Hepatocyte (in vitro differentiated cells): ENCODE measurements around the gene TARM1. TPM values are rescaled to one million over a fixed set of nuclear protein-coding genes. Genes with fewer than 3 reads are reported as not detected.

Experiments used
- DNase-seq: peaks from one replicate; pipeline ENCODE4 v3.0.0-alpha.2; 2016; ENCODE audit warnings: low spot score
- H2AFZ ChIP-seq: fragments of 200-600 bp; sonication (generic); 2 replicates; pipeline ENCODE4 v1.6.0; 2016; ENCODE audit warnings: antibody characterized with exemption, mild to moderate bottlenecking
- H3K27ac ChIP-seq: fragments of 200-600 bp; sonication (generic); 2 replicates; pipeline ENCODE4 v1.5.1; 2016; ENCODE audit warnings: mild to moderate bottlenecking
- H3K27me3 ChIP-seq: fragments of 200-600 bp; sonication (generic); 2 replicates; pipeline ENCODE4 v1.6.1; 2016
- H3K36me3 ChIP-seq: fragments of 200-600 bp; sonication (generic); replicated peaks from 2 replicates; pipeline ENCODE4 v1.5.1; 2016; ENCODE audit warnings: low read depth; ENCODE audit not compliant: insufficient read depth
- H3K4me1 ChIP-seq: fragments of 200-600 bp; sonication (generic); 2 replicates; pipeline ENCODE4 v1.5.1; 2016; ENCODE audit warnings: mild to moderate bottlenecking, moderate library complexity; ENCODE audit not compliant: insufficient read depth
- H3K4me2 ChIP-seq: fragments of 200-600 bp; sonication (generic); 2 replicates; pipeline ENCODE4 v1.6.0; 2016
- H3K4me3 ChIP-seq: fragments of 200-600 bp; sonication (generic); 2 replicates; pipeline ENCODE4 v1.5.1; 2016; ENCODE audit warnings: mild to moderate bottlenecking
- H3K79me2 ChIP-seq: fragments of 200-600 bp; sonication (generic); 2 replicates; pipeline ENCODE4 v1.6.0; 2017; ENCODE audit warnings: mild to moderate bottlenecking
- H3K9me2 ChIP-seq: fragments of 200-600 bp; sonication (generic); replicated peaks from 2 replicates; pipeline ENCODE4 v1.6.0; 2017; ENCODE audit warnings: mild to moderate bottlenecking; ENCODE audit not compliant: insufficient read depth
- H3K9me3 ChIP-seq: fragments of 200-600 bp; sonication (generic); 2 replicates; pipeline ENCODE4 v1.5.1; 2016; ENCODE audit warnings: low read depth, mild to moderate bottlenecking
- H4K20me1 ChIP-seq: fragments of 200-600 bp; sonication (generic); 2 replicates; pipeline ENCODE4 v1.6.0; 2016; ENCODE audit warnings: mild to moderate bottlenecking; ENCODE audit not compliant: insufficient read depth, poor library complexity, severe bottlenecking
- CTCF ChIP-seq: fragments of 200-600 bp; sonication (generic); IDR thresholded peaks from 2 replicates; pipeline ENCODE4 v1.5.1; 2016; ENCODE audit warnings: antibody characterized with exemption, mild to moderate bottlenecking; ENCODE audit not compliant: poor library complexity
- EZH2 ChIP-seq: fragments of 200-600 bp; sonication (generic); IDR thresholded peaks from 2 replicates; pipeline ENCODE4 v1.6.1; 2016; ENCODE audit warnings: antibody characterized with exemption, mild to moderate bottlenecking, borderline replicate concordance
- EZH2phosphoT487 ChIP-seq: fragments of 200-600 bp; sonication (generic); IDR thresholded peaks from one replicate; pipeline ENCODE4 v1.6.1; 2018; ENCODE audit warnings: antibody characterized with exemption, mild to moderate bottlenecking, low read depth, moderate library complexity; ENCODE audit not compliant: unreplicated experiment, severe bottlenecking
- WGBS: methylation state at CpG from one replicate; pipeline ENCODE4 v1.1.6; 2016; ENCODE audit warnings: low lambda C conversion rate; ENCODE audit errors: missing lambda C conversion rate; 5-methylcytosine and 5-hydroxymethylcytosine counted together
- polyA plus RNA-seq: library from polyadenylated mRNA; unstranded; fragments of >200 nt; fragmentation: Nextera tagmentation; extraction: Ambion mirVana; gene quantifications from 2 replicates; pipeline ENCODE4 v1.2.1, GENCODE V29; 2016
- total RNA-seq: library from RNA; depleted of rRNA; stranded (reverse); fragments of >200 nt; gene quantifications from 2 replicates; pipeline ENCODE4 v1.2.3, GENCODE V29; 2014

Gene TARM1
- total and polyA plus RNA-seq, 2 experiments from 2014 or later, result not detected

- TF ChIP-seq CTCF (no peak), EZH2phosphoT487 (no peak), EZH2 (no peak)
- H3K79me2 ChIP-seq, result no peaks in the 10 kb centered on the region
- H2AFZ ChIP-seq, result no peak overlapping the region
- H3K27me3 ChIP-seq, result no peaks in the 10 kb centered on the region
- no peaks in the 10 kb centered on the region for H3K9me2 ChIP-seq
- no peaks in the 10 kb centered on the region for H3K9me3 ChIP-seq
- H4K20me1 ChIP-seq, result no peaks in the 10 kb centered on the region
- H3K4me3 ChIP-seq, result no peak overlapping the region
- no peak for DNase-seq
- no peaks in the 10 kb centered on the region for H3K4me1 ChIP-seq
- no peak overlapping the region for H3K4me2 ChIP-seq
- no peak overlapping the region for H3K27ac ChIP-seq
- WGBS, result 85% methylated on average over 9 of the region's 9 CpGs
- no peaks in the 10 kb centered on the region for H3K36me3 ChIP-seq
Measured at GRCh38 chr19:54024660-54025059, 56.5 kb downstream of the TARM1 start.

- 59% methylated on average over 3 of the region's 3 CpGs for WGBS
- no peaks in the 10 kb centered on the region for H3K27me3 ChIP-seq
Measured at GRCh38 chr19:54023191-54023590, 58.0 kb downstream of the TARM1 start.

GRCh38 chr19:54021932-54022331 is 59.2 kb downstream of the TARM1 start:
- Histone ChIP-seq H3K9me2 (no peaks in the 10 kb centered on the region), H3K27me3 (no peaks in the 10 kb centered on the region), H3K9me3 (no peaks in the 10 kb centered on the region), H3K79me2 (no peaks in the 10 kb centered on the region), H3K4me1 (no peaks in the 10 kb centered on the region), H4K20me1 (no peaks in the 10 kb centered on the region), H3K36me3 (no peaks in the 10 kb centered on the region), H2AFZ (no peak overlapping the region), H3K4me3 (no peak overlapping the region), H3K27ac (no peak overlapping the region), H3K4me2 (no peak overlapping the region)
- TF ChIP-seq EZH2phosphoT487 (no peak), EZH2 (no peak), CTCF (no peak)
- WGBS, result 85% methylated on average over 13 of the region's 13 CpGs
- no peak for DNase-seq

More at GRCh38 chr19:54023191-54023590, 58.0 kb downstream of the TARM1 start:
- Histone ChIP-seq H3K4me1 (no peaks in the 10 kb centered on the region), H3K4me3 (no peak overlapping the region), H3K9me2 (no peaks in the 10 kb centered on the region), H2AFZ (no peak overlapping the region), H3K36me3 (no peaks in the 10 kb centered on the region), H4K20me1 (no peaks in the 10 kb centered on the region), H3K4me2 (no peak overlapping the region), H3K79me2 (no peaks in the 10 kb centered on the region), H3K27ac (no peak overlapping the region), H3K9me3 (no peaks in the 10 kb centered on the region)
- DNase-seq, result no peak
- TF ChIP-seq EZH2phosphoT487 (no peak), CTCF (no peak), EZH2 (no peak)

GRCh38 chr19:54021363-54021762 is 59.8 kb downstream of the TARM1 start:
- no peak overlapping the region for H2AFZ ChIP-seq
- H3K9me3 ChIP-seq, result no peaks in the 10 kb centered on the region
- DNase-seq, result no peak
- no peaks in the 10 kb centered on the region for H3K4me1 ChIP-seq
- H3K9me2 ChIP-seq, result no peaks in the 10 kb centered on the region
- H3K27me3 ChIP-seq, result no peaks in the 10 kb centered on the region
- 78% methylated on average over 8 of the region's 8 CpGs for WGBS
- H3K4me2 ChIP-seq, result no peak overlapping the region
- TF ChIP-seq EZH2phosphoT487, result no peak
- TF ChIP-seq CTCF, result no peak
- no peak for TF ChIP-seq EZH2
- H3K27ac ChIP-seq, result no peak overlapping the region
- H3K79me2 ChIP-seq, result no peaks in the 10 kb centered on the region
- no peak overlapping the region for H3K4me3 ChIP-seq
- no peaks in the 10 kb centered on the region for H4K20me1 ChIP-seq
- no peaks in the 10 kb centered on the region for H3K36me3 ChIP-seq
